GM12875 (cell line): ENCODE data around the gene RIC3.

Source experiments
- H3K4me3 ChIP-seq: one replicate; pipeline ENCODE4 v1.5.1; 2011; ENCODE audit warnings: low read depth, low read length, control low read depth
- TF ChIP-seq, protein P1 (sequence below): IDR thresholded peaks from 2 replicates; pipeline ENCODE4 v1.5.1; 2011; ENCODE audit warnings: low read depth, mild to moderate bottlenecking, control low read depth, inconsistent platforms, low read length, moderate library complexity, borderline replicate concordance; ENCODE audit not compliant: insufficient read depth

Gene RIC3

DNA sequence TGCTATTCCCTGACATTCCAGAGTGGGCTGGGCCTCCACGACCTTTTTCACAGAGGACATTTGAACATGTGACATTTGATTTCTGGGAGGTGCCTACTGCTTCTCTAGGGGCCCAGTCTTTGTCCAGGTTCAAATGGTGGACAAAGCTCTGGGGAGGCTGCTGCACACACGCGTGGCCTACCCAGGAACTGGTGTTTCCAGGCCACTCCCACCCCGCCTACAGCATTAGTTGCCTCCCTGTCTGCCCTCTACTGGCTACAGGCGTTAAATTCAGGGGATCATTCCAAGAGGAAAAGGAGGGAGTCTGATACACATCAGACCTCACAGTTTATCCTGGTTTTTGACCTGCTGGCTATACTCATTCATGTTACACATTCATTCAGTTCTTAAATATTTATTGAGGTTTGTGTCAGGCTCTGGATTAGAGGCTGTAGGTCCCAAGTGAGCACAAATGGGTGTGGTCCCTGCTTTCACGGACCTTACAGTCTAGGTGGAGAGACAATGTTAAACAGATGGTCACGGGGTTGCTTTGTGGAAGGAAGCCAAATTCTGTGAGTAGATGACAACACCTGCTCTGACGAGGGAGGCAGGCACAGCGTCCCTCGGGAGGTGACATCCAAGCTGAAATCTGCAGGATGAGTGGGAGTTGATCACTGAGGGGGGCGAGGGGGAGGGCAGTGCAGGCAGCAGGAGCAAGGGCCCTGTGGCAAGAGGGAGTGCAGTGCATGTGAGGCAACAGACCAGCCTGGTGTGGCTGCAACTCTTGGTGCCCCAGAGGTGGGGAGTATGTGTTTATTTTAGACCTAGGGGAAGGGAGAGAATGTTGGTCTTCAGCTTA lies 76.0 kb downstream of the RIC3 start:
- H3K4me3 ChIP-seq, result no peak overlapping the region
- TF ChIP-seq, protein P1, sequence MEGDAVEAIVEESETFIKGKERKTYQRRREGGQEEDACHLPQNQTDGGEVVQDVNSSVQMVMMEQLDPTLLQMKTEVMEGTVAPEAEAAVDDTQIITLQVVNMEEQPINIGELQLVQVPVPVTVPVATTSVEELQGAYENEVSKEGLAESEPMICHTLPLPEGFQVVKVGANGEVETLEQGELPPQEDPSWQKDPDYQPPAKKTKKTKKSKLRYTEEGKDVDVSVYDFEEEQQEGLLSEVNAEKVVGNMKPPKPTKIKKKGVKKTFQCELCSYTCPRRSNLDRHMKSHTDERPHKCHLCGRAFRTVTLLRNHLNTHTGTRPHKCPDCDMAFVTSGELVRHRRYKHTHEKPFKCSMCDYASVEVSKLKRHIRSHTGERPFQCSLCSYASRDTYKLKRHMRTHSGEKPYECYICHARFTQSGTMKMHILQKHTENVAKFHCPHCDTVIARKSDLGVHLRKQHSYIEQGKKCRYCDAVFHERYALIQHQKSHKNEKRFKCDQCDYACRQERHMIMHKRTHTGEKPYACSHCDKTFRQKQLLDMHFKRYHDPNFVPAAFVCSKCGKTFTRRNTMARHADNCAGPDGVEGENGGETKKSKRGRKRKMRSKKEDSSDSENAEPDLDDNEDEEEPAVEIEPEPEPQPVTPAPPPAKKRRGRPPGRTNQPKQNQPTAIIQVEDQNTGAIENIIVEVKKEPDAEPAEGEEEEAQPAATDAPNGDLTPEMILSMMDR, result peak; percentile 69

DNA sequence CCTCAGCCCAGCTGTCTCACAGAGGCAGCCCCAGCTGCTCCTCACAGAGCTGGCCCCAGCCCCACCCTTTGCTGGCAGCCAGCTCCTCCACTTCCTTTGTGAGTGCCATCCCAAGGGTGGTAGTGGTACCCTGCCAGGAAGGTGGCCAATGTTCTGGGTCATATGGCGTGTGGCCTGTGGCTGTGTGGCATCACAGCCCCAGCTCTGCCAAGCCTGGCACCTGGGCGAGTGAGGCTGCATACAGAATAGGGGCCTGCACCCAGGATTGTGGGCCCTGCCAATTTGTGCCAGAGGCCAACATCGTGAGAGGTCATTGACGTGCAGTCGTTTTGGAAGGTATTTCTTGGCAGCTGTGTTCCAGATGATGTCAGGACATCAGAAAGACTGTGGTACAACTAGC lies 77.1 kb downstream of the RIC3 start:
- no peak overlapping the region for H3K4me3 ChIP-seq
- TF ChIP-seq, protein P1, result no peak

DNA sequence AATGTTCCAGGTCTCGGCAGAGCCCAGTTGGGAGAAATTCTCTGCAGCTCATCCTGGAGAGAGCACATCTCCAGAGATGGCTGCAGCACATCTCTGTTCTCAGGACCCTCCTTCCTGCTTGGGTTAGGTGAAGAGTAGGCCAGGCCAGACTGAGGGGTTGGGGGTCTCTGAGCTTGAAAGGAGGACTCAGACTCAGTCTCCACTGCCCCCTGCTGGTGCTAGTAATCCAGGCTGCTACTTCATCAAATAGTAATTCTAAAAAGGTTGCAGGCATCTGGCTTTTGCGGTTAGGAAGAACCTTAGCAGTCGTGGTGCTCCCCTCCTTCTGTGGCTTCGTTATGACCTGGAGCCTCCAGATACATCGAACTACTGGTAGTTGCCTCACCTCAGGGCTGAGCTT lies 78.1 kb downstream of the RIC3 start:
- TF ChIP-seq, protein P1, result peak; percentile 54
- no peak overlapping the region for H3K4me3 ChIP-seq

DNA sequence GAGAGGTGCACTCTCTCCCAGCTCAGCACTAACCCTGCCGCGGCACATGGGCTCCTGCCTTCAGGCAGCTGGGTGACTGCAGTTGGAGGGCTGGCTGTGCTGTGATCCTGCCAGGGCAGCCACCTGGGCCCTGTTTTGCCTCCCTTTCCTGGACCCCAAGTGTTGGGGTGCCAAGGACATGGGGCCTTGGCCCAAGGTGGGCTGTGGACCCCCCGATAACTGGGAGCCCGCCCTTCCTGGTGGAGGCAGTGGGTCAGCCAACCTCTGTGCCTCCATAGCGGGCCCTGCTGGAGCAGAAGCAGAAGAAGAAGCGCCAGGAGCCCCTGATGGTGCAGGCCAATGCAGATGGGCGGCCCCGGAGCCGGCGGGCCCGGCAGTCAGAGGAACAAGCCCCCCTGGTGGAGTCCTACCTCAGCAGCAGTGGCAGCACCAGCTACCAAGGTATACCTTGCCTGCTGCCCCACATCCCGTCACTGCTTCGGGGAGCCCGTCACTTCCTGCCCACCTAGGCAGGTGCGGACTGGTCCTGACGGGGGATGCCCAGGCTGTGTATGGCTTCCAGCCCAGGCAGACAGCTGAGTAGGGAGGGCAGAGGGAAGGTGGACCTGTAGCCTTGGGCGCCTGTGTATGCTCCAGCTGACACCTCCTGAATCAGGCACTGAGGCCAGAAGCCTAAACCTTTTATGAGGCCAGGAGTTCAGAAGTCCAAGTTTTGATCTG lies 78.9 kb downstream of the RIC3 start:
- TF ChIP-seq, protein P1, result no peak
- no peak overlapping the region for H3K4me3 ChIP-seq

DNA sequence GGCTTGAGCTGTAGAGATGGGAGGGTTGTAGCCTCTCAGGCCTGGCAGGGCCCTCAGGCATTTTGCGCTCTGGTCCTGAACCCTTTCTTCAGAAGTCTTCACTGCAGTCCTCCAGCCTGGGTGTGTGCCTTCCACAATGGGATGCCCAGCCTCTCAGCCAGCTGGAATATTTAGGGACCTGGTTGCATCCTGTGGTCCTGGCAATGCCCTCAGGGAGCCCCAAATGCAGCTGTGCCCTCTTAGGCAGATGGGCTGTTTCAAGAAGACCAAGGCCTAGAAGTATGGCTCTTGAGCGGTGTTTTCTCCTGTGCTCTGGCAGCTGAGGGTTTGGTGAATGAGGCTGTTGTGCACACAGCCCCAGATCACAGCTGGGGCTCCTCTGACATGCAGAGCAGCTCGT lies 81.1 kb downstream of the RIC3 start:
- TF ChIP-seq, protein P1, result no peak
- H3K4me3 ChIP-seq, result no peak overlapping the region

DNA sequence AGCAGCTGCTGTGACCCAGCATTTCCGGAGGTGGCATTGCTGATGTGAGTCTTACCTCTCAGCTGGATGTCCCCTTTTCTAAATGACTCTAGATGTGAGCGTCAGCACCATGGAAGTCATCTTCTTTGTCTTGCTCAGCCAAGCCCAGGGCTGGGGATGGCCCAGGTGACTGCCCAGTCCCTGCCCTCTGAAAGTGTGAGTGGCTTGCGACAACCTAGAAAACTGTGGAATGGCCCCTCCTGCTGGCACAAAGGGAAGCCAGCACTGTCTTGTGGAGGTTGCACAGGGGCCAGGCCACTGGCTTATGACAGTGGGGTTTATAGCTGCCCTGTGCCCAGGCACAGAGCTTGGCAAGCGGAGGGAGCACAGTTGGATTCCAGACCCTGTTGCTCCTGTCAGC lies 81.6 kb downstream of the RIC3 start:
- TF ChIP-seq, protein P1, result no peak
- no peak overlapping the region for H3K4me3 ChIP-seq

DNA sequence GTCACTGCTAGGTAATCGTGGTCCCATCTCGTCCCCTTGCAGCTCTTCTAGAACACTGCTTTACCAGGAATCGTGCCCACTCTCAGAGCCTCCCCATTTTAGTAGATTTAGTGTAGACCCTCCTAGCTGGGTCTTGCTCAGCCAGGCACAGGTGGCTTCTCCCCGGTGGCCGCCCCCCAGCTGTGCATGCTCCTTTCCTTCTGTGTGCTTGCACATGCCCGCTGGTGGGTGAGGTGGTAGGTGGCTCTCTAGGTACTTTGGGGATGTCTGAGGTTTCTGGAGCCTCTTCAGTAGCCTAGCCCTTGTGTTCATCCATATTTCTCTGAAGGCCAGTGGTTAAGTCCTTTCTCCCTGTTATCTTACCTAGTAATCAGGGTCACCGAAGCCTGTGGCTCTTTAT lies 82.3 kb downstream of the RIC3 start:
- TF ChIP-seq, protein P1, result no peak
- H3K4me3 ChIP-seq, result no peak overlapping the region
